DOHH2 (cell line): ENCODE data around the gene LECT2.
A peak's percentile ranks its signal among the peaks of the same experiment; 100 is the strongest.

Source experiments
- CTCF ChIP-seq: fragments of 200-600 bp; sonication (generic); IDR thresholded peaks from one replicate; pipeline ENCODE4 v1.5.1; 2014; ENCODE audit warnings: antibody characterized with exemption, mild to moderate bottlenecking, low read depth, low read length; ENCODE audit not compliant: poor library complexity, severe bottlenecking
- EZH2phosphoT487 ChIP-seq: fragments of 200-600 bp; sonication (generic); IDR thresholded peaks from 2 replicates; pipeline ENCODE4 v1.6.1; 2017; ENCODE audit warnings: borderline replicate concordance, mild to moderate bottlenecking, antibody characterized with exemption, low read length, moderate library complexity, mixed read lengths

DNA sequence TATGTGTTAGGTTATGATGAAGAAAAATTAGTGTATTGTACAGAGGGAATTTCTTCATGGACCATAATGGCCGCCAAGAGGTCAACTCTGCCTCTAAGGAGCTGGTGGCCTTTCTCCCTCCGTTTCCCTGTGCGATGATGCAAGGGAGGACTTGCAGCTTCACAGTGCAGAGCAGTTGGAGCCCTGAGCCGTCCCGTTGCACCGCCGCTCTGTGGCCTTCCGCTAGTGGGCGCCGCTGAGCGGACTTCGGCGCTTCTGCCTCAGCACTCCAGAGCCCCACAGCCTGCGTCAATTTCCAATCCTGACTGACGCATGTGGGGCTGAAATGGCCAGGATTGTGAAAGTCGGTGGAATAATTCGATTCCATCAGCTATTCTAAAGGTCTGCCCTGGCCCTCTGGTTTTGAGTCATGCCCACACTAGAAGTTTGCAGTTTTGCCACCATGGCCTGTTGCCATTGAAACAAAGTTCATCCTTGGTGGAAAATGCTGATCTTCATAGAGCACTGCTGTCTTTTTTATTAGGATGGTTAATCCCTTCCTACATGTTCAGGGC, 22.7 kb upstream of the LECT2 start:
- TF ChIP-seq CTCF = peak; percentile 95
- no peak for TF ChIP-seq EZH2phosphoT487
